IPS-NIHi7 (cell line): ENCODE measurements around the gene KIAA0319L.
"Not testable (repeated sequence)": the region's sequence is repeated elsewhere in the genome, so short reads cannot be mapped to it uniquely, and the experiment has no call there.

Experiments used
- DNase-seq: peaks from one replicate; pipeline ENCODE4 v3.0.0; 2012; ENCODE audit warnings: mixed read lengths; ENCODE audit errors: extremely low spot score

Gene KIAA0319L

GRCh38 chr1:35488336-35488735 lies 68.9 kb downstream of the KIAA0319L start:
- DNase-seq, result no peak

- no peak for DNase-seq
Measured at GRCh38 chr1:35486858-35487408, 70.3 kb downstream of the KIAA0319L start.

GRCh38 chr1:35481229-35481628 lies 76.0 kb downstream of the KIAA0319L start:
- DNase-seq, result no peak

GRCh38 chr1:35477870-35478269 lies 79.3 kb downstream of the KIAA0319L start:
- DNase-seq, result no peak

GRCh38 chr1:35475856-35476674 lies 81.1 kb downstream of the KIAA0319L start:
- no peak for DNase-seq

GRCh38 chr1:35475356-35475755 lies 81.8 kb downstream of the KIAA0319L start:
- DNase-seq, result no peak

- not testable (repeated sequence) for DNase-seq
Measured at GRCh38 chr1:35473216-35473615, 84.0 kb downstream of the KIAA0319L start.

- DNase-seq, result peak; percentile 34
Measured at GRCh38 chr1:35470977-35471613, 86.1 kb downstream of the KIAA0319L start.

- no peak for DNase-seq
Measured at GRCh38 chr1:35466120-35466519, 91.1 kb downstream of the KIAA0319L start.

GRCh38 chr1:35463749-35464148 lies 93.5 kb downstream of the KIAA0319L start:
- DNase-seq, result not testable (repeated sequence)

- no peak for DNase-seq
Measured at GRCh38 chr1:35463232-35463631, 94.0 kb downstream of the KIAA0319L start.

GRCh38 chr1:35461966-35462651 lies 95.1 kb downstream of the KIAA0319L start:
- no peak for DNase-seq

GRCh38 chr1:35460796-35461195 lies 96.4 kb downstream of the KIAA0319L start:
- no peak for DNase-seq

- DNase-seq, result no peak
Measured at GRCh38 chr1:35454616-35455015, 102.6 kb downstream of the KIAA0319L start.

- no peak for DNase-seq
Measured at GRCh38 chr1:35454176-35454575, 103.0 kb downstream of the KIAA0319L start.

- no peak for DNase-seq
Measured at GRCh38 chr1:35453031-35453430, 104.2 kb downstream of the KIAA0319L start.

GRCh38 chr1:35452106-35452774 lies 105.0 kb downstream of the KIAA0319L start:
- no peak for DNase-seq

GRCh38 chr1:35451125-35451528 lies 106.1 kb downstream of the KIAA0319L start:
- DNase-seq, result peak; percentile 86

- no peak for DNase-seq
Measured at GRCh38 chr1:35449334-35450008, 107.7 kb downstream of the KIAA0319L start.

GRCh38 chr1:35448344-35448801 lies 108.8 kb downstream of the KIAA0319L start:
- DNase-seq, result no peak

- DNase-seq, result no peak
Measured at GRCh38 chr1:35447278-35447677, 109.9 kb downstream of the KIAA0319L start.
